GM12801 (cell line): ENCODE data around the gene DNAI4.

Experiments
- CTCF ChIP-seq: IDR thresholded peaks from one replicate; pipeline ENCODE4 v1.5.1; 2011; ENCODE audit warnings: control low read depth; ENCODE audit not compliant: insufficient read length; ENCODE audit errors: extremely low read depth

DNAI4 gene

GRCh38 chr1:66925558-66925910 lies 878 bp upstream of the DNAI4 start:
- TF ChIP-seq CTCF = no peak

GRCh38 chr1:66920543-66920942 lies 4.1 kb downstream of the DNAI4 start:
- TF ChIP-seq CTCF = no peak

- TF ChIP-seq CTCF = no peak
These were observed 4.8 kb downstream of the DNAI4 start for GRCh38 chr1:66919828-66920227.

GRCh38 chr1:66919063-66919462 lies 5.6 kb downstream of the DNAI4 start:
- TF ChIP-seq CTCF = no peak

GRCh38 chr1:66917476-66917875 lies 7.2 kb downstream of the DNAI4 start:
- TF ChIP-seq CTCF = no peak

- TF ChIP-seq CTCF = no peak
These were observed 8.3 kb downstream of the DNAI4 start for GRCh38 chr1:66916320-66916719.

GRCh38 chr1:66893712-66894111 lies 30.9 kb downstream of the DNAI4 start:
- no peak for TF ChIP-seq CTCF

- no peak for TF ChIP-seq CTCF
These were observed 34.0 kb downstream of the DNAI4 start for GRCh38 chr1:66890621-66891020.
